ENCODE measurements around the gene MPHOSPH6.

- no peak for TF ChIP-seq EP300 (conservative IDR thresholded peaks at IDR 0.05; ENCODE audit: poor library complexity, severe bottlenecking)
- no peak for TF ChIP-seq EZH2 (IDR thresholded peaks at IDR 0.05; ENCODE audit: borderline replicate concordance, insufficient read depth, low read length, poor library complexity, severe bottlenecking)
- TF ChIP-seq CTCF (IDR thresholded peaks at IDR 0.05; ENCODE audit: poor library complexity, severe bottlenecking), result no peak
- no peak for TF ChIP-seq TAF1 (IDR thresholded peaks at IDR 0.05; ENCODE audit: low read depth)
These were observed 20.4 kb upstream of the MPHOSPH6 start for GRCh38 chr16:82190386-82190785.

All from neural cell (in vitro differentiated cells).